ENCODE results near the gene MYCBP. TPM values are rescaled to one million over a fixed set of nuclear protein-coding genes. Genes with fewer than 3 reads are reported as not detected.

Gene MYCBP
- polyA plus RNA-seq, 1 donor (not counting 4 experiments of a cell fraction or from before 2014, with no cell fraction given) = 39.9 TPM

DNA sequence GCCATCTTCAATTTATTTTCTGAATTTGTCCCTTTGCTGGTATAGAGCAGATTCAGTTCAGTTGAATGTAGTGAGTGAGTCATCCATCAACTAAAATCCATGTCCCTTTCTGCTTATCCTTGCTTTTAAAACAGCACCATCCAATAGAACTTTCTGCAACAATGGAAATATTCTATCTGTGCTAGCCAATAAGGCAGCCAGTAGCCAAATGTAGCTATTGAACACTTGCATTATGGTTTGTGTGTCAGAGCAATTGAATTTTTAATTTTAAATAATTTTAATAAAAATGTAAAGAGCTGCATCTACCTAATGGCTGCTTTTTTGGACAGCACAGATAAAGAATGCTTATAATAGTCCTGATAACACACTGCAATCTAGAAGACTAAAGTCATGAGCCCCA, 8.3 kb upstream of the MYCBP start, which contains the start of gene GJA9:
Gene GJA9 (minus strand): TSS at position 101 of the 400 bp plus-strand sequence. CDS start 5,489 bp downstream, outside the sequence.
- Histone ChIP-seq H3K4me2 (ENCODE audit: control insufficient read depth, extremely low read depth, insufficient read depth, low read depth, low read length) (no peak within 1 kb of the TSS), H3K4me1 (ENCODE audit: control insufficient read depth, extremely low read depth, insufficient read depth, low read length) (no peaks in the 10 kb centered on the region), H3K79me2 (ENCODE audit: control insufficient read depth, insufficient read depth, low read length) (no peaks in the 10 kb centered on the region), H3K9ac (ENCODE audit: control insufficient read depth, extremely low read depth, insufficient read depth, low read length) (no peak within 1 kb of the TSS), H3K36me3 (ENCODE audit: control insufficient read depth in 2 of 2, extremely low read depth in 1 of 2, insufficient read depth in 2 of 2, low read length in 2 of 2) (no peaks in the 10 kb centered on the region), H3K4me3 (ENCODE audit: control insufficient read depth in 2 of 3, extremely low read depth in 1 of 3, insufficient read depth in 2 of 3, low read depth in 1 of 3, low read length in 3 of 3) (no peak within 1 kb of the TSS), H3K27ac (ENCODE audit: control insufficient read depth, insufficient read depth, low read length) (no peak within 1 kb of the TSS), H4K20me1 (ENCODE audit: control insufficient read depth, extremely low read depth, insufficient read depth, low read length) (no peaks in the 10 kb centered on the region), H3K9me3 (ENCODE audit: control insufficient read depth, low read depth, low read length) (no peaks in the 10 kb centered on the region), H3K27me3 (ENCODE audit: control insufficient read depth, extremely low read depth, insufficient read depth, low read length) (no peaks in the 10 kb centered on the region), H3K9me1 (ENCODE audit: control insufficient read depth, extremely low read depth, insufficient read depth, low read length) (no peaks in the 10 kb centered on the region), H2AFZ (ENCODE audit: control insufficient read depth, low read length) (no peak within 1 kb of the TSS)
- FAIRE-seq (no peak), DNase-seq (ENCODE audit: low read depth, low spot score) (no peak)
- dilution Hi-C loops (cut with MboI; ENCODE audit: extremely low pct_ligation_motif_present, low sequenced_read_pairs) = no loop called here
- TF ChIP-seq, protein P1, sequence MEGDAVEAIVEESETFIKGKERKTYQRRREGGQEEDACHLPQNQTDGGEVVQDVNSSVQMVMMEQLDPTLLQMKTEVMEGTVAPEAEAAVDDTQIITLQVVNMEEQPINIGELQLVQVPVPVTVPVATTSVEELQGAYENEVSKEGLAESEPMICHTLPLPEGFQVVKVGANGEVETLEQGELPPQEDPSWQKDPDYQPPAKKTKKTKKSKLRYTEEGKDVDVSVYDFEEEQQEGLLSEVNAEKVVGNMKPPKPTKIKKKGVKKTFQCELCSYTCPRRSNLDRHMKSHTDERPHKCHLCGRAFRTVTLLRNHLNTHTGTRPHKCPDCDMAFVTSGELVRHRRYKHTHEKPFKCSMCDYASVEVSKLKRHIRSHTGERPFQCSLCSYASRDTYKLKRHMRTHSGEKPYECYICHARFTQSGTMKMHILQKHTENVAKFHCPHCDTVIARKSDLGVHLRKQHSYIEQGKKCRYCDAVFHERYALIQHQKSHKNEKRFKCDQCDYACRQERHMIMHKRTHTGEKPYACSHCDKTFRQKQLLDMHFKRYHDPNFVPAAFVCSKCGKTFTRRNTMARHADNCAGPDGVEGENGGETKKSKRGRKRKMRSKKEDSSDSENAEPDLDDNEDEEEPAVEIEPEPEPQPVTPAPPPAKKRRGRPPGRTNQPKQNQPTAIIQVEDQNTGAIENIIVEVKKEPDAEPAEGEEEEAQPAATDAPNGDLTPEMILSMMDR (optimal IDR thresholded peaks at IDR 0.05 in 1 of 3, IDR thresholded peaks at IDR 0.05 in 1 of 3, conservative IDR thresholded peaks at IDR 0.05 in 1 of 3; ENCODE audit: extremely low read depth in 1 of 3, insufficient read depth in 2 of 3, low read length in 3 of 3) = no peak
- no peak for TF ChIP-seq EZH2 (IDR thresholded peaks at IDR 0.05; ENCODE audit: low read length)

DNA sequence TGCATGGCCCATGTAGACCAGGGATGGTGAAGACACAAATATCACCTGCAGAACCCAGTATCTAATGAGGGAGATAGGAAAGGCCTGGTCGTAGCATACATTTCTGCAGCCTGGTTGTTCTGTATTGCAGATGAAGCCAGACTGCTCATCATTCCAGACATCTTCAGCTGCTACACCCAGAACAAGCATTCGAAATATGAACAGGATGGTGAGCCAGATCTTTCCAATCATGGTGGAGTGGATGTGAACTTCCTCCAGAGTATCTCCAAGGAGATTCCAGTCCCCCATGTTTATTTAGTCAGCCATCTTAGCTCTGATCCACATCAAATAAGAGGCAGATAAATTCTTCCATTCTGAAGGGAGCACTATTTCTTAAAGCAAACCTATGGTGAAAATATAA, 2.7 kb upstream of the MYCBP start:
- Histone ChIP-seq H3K4me3 (ENCODE audit: control insufficient read depth in 2 of 3, extremely low read depth in 1 of 3, insufficient read depth in 2 of 3, low read depth in 1 of 3, low read length in 3 of 3) (no peak overlapping the region), H4K20me1 (ENCODE audit: control insufficient read depth, extremely low read depth, insufficient read depth, low read length) (no peaks in the 10 kb centered on the region), H3K4me1 (ENCODE audit: control insufficient read depth, extremely low read depth, insufficient read depth, low read length) (peaks cover 16% of the 10 kb centered on the region), H3K79me2 (ENCODE audit: control insufficient read depth, insufficient read depth, low read length) (peaks cover 21% of the 10 kb centered on the region), H3K36me3 (ENCODE audit: control insufficient read depth in 2 of 2, extremely low read depth in 1 of 2, insufficient read depth in 2 of 2, low read length in 2 of 2) (peaks cover 0 to 2% of the 10 kb centered on the region in 2 experiments), H3K27me3 (ENCODE audit: control insufficient read depth, extremely low read depth, insufficient read depth, low read length) (no peaks in the 10 kb centered on the region), H3K27ac (ENCODE audit: control insufficient read depth, insufficient read depth, low read length) (no peak overlapping the region), H3K9ac (ENCODE audit: control insufficient read depth, extremely low read depth, insufficient read depth, low read length) (no peak overlapping the region), H3K9me1 (ENCODE audit: control insufficient read depth, extremely low read depth, insufficient read depth, low read length) (no peaks in the 10 kb centered on the region), H3K9me3 (ENCODE audit: control insufficient read depth, low read depth, low read length) (no peaks in the 10 kb centered on the region), H2AFZ (ENCODE audit: control insufficient read depth, low read length) (no peak overlapping the region), H3K4me2 (ENCODE audit: control insufficient read depth, extremely low read depth, insufficient read depth, low read depth, low read length) (no peak overlapping the region)
- FAIRE-seq (no peak), DNase-seq (ENCODE audit: low read depth, low spot score) (no peak)
- TF ChIP-seq, protein P1 (optimal IDR thresholded peaks at IDR 0.05 in 1 of 3, IDR thresholded peaks at IDR 0.05 in 1 of 3, conservative IDR thresholded peaks at IDR 0.05 in 1 of 3; ENCODE audit: extremely low read depth in 1 of 3, insufficient read depth in 2 of 3, low read length in 3 of 3) = no peak
- no peak for TF ChIP-seq EZH2 (IDR thresholded peaks at IDR 0.05; ENCODE audit: low read length)
- dilution Hi-C loops (cut with MboI; ENCODE audit: extremely low pct_ligation_motif_present, low sequenced_read_pairs) = no loop called here

Measured in keratinocyte (primary cell).